ENCODE results near the gene CCDC172.

DNA sequence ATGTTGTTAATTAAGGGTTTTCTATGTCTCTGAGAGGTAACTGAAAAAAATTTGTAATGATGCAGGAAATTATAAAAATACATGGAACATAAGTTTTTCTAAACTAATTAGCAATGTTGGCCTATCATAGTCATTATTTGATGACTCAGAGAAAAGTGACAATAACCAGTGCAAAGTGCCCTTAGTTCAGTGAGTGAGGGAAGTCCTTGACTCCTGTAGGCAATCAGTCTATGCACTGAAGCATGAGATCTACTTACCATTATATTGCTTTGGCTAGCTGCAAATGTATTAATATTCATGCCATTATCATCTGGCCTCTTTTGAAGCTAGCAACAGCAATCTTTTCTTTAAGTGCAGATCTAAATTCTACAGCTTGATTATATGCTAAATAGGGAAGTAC, 40.6 kb downstream of the CCDC172 start:
- TF ChIP-seq, protein P1, sequence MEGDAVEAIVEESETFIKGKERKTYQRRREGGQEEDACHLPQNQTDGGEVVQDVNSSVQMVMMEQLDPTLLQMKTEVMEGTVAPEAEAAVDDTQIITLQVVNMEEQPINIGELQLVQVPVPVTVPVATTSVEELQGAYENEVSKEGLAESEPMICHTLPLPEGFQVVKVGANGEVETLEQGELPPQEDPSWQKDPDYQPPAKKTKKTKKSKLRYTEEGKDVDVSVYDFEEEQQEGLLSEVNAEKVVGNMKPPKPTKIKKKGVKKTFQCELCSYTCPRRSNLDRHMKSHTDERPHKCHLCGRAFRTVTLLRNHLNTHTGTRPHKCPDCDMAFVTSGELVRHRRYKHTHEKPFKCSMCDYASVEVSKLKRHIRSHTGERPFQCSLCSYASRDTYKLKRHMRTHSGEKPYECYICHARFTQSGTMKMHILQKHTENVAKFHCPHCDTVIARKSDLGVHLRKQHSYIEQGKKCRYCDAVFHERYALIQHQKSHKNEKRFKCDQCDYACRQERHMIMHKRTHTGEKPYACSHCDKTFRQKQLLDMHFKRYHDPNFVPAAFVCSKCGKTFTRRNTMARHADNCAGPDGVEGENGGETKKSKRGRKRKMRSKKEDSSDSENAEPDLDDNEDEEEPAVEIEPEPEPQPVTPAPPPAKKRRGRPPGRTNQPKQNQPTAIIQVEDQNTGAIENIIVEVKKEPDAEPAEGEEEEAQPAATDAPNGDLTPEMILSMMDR (conservative IDR thresholded peaks at IDR 0.05; ENCODE audit: low read length) = no peak
- TF ChIP-seq EZH2phosphoT487 (IDR thresholded peaks at IDR 0.05; ENCODE audit: borderline replicate concordance) = no peak
